ENCODE data around the gene PPEF1.

- TF ChIP-seq RXRA (IDR thresholded peaks at IDR 0.05; ENCODE audit: insufficient read depth, low read depth, low read length) (no peak), MAFK (IDR thresholded peaks at IDR 0.05; ENCODE audit: low read depth, low read length) (no peak), CTCF (IDR thresholded peaks at IDR 0.05; ENCODE audit: control extremely low read depth in 1 of 3, insufficient read depth in 1 of 3, low read depth in 1 of 3, low read length in 3 of 3) (no peak), TAF1 (IDR thresholded peaks at IDR 0.05; ENCODE audit: low read depth, low read length) (no peak), POLR2AphosphoS5 (IDR thresholded peaks at IDR 0.05; ENCODE audit: low read depth, low read length) (no peak), POLR2A (IDR thresholded peaks at IDR 0.05; ENCODE audit: control extremely low read depth in 1 of 2, low read depth in 2 of 2, low read length in 2 of 2) (no peak), SP1 (IDR thresholded peaks at IDR 0.05; ENCODE audit: low read depth, low read length) (no peak), JUND (IDR thresholded peaks at IDR 0.05; ENCODE audit: low read length) (no peak)
Observed at GRCh38 chrX:18691431-18691830, 16.0 kb upstream of the PPEF1 start.

Data from H1 (cell line).